ENCODE measurements around the gene AEBP1. TPM values are rescaled to one million over a fixed set of nuclear protein-coding genes. Genes with fewer than 3 reads are reported as not detected.

Gene AEBP1
- total RNA-seq, 1 donor from 2014 or later = 1,349 TPM

DNA sequence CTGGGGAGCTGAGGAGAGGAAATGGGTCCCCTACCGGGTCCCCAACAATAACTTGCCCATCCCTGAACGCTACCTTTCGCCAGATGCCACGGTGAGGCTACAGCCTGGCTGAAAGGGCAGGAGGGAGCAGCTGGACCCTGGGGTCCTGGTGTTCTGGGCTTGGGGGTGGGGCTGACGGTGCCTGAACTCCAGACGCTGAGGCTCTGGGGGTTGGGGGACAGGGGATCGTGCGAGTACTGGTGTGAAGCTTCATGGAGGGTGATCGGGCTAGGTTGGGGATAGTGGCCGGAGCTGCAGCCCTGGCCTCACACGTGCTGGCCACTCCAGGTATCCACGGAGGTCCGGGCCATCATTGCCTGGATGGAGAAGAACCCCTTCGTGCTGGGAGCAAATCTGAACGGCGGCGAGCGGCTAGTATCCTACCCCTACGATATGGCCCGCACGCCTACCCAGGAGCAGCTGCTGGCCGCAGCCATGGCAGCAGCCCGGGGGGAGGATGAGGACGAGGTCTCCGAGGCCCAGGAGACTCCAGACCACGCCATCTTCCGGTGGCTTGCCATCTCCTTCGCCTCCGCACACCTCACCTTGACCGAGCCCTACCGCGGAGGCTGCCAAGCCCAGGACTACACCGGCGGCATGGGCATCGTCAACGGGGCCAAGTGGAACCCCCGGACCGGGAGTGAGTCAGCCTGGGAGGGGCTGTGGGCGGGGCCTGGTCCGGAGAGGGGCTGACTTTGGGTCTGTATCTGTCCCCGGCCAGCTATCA is 8.3 kb downstream of the AEBP1 start:
- H3K4me1 ChIP-seq = peaks cover 18 to 35% of the 10 kb centered on the region in 2 donors
- no peaks in the 10 kb centered on the region for H3K9me3 ChIP-seq
- H3K27me3 ChIP-seq = no peaks in the 10 kb centered on the region
- DNase-seq (ENCODE audit: low spot score in 2 of 2) = no peak
- peaks cover 81 to 87% of the 10 kb centered on the region in 2 donors for H3K36me3 ChIP-seq
- H3K4me3 ChIP-seq = no peak overlapping the region
- intact Hi-C loops (cut with DNase I) = no loop called here
- H3K27ac ChIP-seq = peak overlapping the region; percentile 1 to 100
- TF ChIP-seq, protein P1, sequence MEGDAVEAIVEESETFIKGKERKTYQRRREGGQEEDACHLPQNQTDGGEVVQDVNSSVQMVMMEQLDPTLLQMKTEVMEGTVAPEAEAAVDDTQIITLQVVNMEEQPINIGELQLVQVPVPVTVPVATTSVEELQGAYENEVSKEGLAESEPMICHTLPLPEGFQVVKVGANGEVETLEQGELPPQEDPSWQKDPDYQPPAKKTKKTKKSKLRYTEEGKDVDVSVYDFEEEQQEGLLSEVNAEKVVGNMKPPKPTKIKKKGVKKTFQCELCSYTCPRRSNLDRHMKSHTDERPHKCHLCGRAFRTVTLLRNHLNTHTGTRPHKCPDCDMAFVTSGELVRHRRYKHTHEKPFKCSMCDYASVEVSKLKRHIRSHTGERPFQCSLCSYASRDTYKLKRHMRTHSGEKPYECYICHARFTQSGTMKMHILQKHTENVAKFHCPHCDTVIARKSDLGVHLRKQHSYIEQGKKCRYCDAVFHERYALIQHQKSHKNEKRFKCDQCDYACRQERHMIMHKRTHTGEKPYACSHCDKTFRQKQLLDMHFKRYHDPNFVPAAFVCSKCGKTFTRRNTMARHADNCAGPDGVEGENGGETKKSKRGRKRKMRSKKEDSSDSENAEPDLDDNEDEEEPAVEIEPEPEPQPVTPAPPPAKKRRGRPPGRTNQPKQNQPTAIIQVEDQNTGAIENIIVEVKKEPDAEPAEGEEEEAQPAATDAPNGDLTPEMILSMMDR (IDR thresholded peaks at IDR 0.05) = no peak

- Histone ChIP-seq H3K36me3 (peaks cover 74 to 84% of the 10 kb centered on the region in 2 donors), H3K4me1 (peaks cover 10 to 28% of the 10 kb centered on the region in 2 donors), H3K27me3 (no peaks in the 10 kb centered on the region), H3K9me3 (no peaks in the 10 kb centered on the region), H3K4me3 (no peak overlapping the region), H3K27ac (peak overlapping the region; percentile 33 to 100)
- no peak for DNase-seq (ENCODE audit: low spot score in 2 of 2)
- TF ChIP-seq, protein P1 (IDR thresholded peaks at IDR 0.05) = no peak
- intact Hi-C loops (cut with DNase I) = no loop called here
Observed at GRCh38 chr7:44112997-44113763, 9.0 kb downstream of the AEBP1 start.

- no peaks in the 10 kb centered on the region for H3K27me3 ChIP-seq
- H3K27ac ChIP-seq = peak overlapping the region; percentile 33 to 54
- intact Hi-C loops (cut with DNase I) = no loop called here
- TF ChIP-seq, protein P1 (IDR thresholded peaks at IDR 0.05) = no peak
- peaks cover 67 to 79% of the 10 kb centered on the region in 2 donors for H3K36me3 ChIP-seq
- no peaks in the 10 kb centered on the region for H3K9me3 ChIP-seq
- H3K4me1 ChIP-seq = peaks cover 4 to 21% of the 10 kb centered on the region in 2 donors
- H3K4me3 ChIP-seq = no peak overlapping the region
- no peak for DNase-seq (ENCODE audit: low spot score in 2 of 2)
Observed at GRCh38 chr7:44113764-44114354, 9.7 kb downstream of the AEBP1 start.

- TF ChIP-seq, protein P1 (IDR thresholded peaks at IDR 0.05) = no peak
- H3K27me3 ChIP-seq = no peaks in the 10 kb centered on the region
- H3K4me3 ChIP-seq = no peak overlapping the region
- peaks cover 4 to 13% of the 10 kb centered on the region in 2 donors for H3K4me1 ChIP-seq
- H3K36me3 ChIP-seq = peaks cover 58 to 75% of the 10 kb centered on the region in 2 donors
- H3K9me3 ChIP-seq = no peaks in the 10 kb centered on the region
- peak overlapping the region in 1 of 2 donors; percentile 54 for H3K27ac ChIP-seq
- no peak for DNase-seq (ENCODE audit: low spot score in 2 of 2)
- intact Hi-C loops (cut with DNase I) = no loop called here
Observed at GRCh38 chr7:44114586-44115310, 10.6 kb downstream of the AEBP1 start.

DNA sequence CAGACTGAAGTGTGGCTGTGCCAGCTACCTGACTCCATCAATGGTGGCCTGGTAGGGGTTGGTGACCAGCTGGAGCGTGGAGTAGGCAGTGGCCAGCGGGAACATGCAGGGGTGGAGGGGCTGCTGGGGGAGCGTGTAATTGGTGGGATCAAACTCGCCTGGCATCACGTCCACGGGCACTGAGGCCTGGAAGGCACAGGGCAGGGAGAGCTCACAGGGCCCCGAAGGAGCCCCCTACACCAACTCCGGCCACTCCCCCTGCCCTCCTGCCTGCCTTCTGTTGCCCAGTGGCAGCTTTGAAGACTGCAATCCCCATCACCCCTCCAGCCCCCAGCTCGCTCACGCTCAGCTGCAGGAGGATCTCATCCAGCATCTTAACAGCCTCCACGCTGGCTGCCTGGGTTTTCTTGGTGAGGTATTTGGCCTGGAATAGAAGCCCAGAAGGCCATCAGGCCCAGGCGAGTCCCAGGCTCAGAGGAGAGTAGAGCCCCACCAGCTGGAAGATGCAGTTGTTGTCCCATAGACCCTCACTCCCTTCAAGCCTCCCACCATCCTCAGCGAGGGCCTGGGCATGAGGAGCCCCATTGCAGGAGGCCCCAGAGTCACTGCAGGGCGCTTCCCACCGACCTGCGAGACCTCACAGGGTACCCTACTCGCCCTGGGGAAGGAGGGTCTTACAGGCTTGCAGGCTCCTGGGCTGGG is 12.1 kb downstream of the AEBP1 start:
- H3K4me3 ChIP-seq = no peak overlapping the region
- TF ChIP-seq, protein P1 (IDR thresholded peaks at IDR 0.05) = no peak
- H3K9me3 ChIP-seq = no peaks in the 10 kb centered on the region
- no peak for DNase-seq (ENCODE audit: low spot score in 2 of 2)
- peaks cover 43 to 75% of the 10 kb centered on the region in 2 donors for H3K36me3 ChIP-seq
- H3K4me1 ChIP-seq = peaks cover 0 to 9% of the 10 kb centered on the region in 2 donors
- H3K27ac ChIP-seq = no peak overlapping the region
- H3K27me3 ChIP-seq = no peaks in the 10 kb centered on the region
- intact Hi-C loops (cut with DNase I) = no loop called here

Data from ascending aorta (tissue), 2 donors.